HS-5 (cell line): Measurements from ENCODE around the gene FUT8.
"Not testable (repeated sequence)": the region's sequence is repeated elsewhere in the genome, so short reads cannot be mapped to it uniquely, and the experiment has no call there.

Experiments
- DNase-seq: peaks from one replicate; pipeline ENCODE4 v3.0.0-alpha.2; 2012; ENCODE audit warnings: low read depth

Gene FUT8

GRCh38 chr14:65716813-65717212 is 304.3 kb downstream of the FUT8 start:
- DNase-seq: not testable (repeated sequence)

- not testable (repeated sequence) for DNase-seq
These were observed 304.9 kb downstream of the FUT8 start for GRCh38 chr14:65717384-65717915.

- DNase-seq: no peak
These were observed 306.1 kb downstream of the FUT8 start for GRCh38 chr14:65718629-65719028.

GRCh38 chr14:65720171-65720570 is 307.6 kb downstream of the FUT8 start:
- no peak for DNase-seq

DNA sequence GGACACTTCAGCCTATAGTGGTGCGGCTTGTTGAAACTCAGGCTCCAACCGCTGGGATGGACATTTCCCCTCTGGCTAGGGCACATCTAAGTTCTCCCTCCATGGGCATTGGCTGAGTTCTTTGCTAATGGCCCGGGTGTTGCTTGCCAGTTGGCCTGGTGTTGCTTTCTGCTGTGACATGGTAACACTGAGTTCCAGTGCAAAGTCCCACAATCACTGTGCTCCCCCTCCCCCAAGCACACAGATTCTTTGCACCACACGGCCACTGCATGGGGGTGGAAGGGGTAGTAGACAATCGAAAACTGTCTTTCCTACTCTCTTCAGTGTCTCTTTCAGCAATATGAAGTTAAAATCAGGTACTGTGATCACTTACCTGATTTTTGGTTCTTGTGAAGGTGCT is 308.2 kb downstream of the FUT8 start:
- no peak for DNase-seq

DNA sequence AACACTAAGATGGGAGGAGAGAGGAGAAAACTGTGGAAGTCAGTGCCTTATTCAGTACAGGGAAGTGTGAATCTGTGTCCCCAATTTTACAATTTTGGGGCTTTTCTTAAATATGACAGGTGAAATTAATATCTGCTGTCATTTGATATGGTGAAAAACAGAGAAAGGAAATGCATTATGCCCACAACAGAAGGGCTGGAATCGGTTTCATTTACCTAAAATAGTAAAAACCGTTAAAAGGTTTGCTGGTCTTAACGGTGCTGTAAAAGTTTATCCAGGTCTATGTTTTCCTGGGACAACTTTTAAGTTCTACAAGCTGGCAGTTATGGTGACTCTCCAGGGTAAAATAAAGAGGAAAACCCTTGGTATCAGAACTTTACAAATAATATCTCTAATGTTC is 310.8 kb downstream of the FUT8 start:
- DNase-seq: no peak

DNA sequence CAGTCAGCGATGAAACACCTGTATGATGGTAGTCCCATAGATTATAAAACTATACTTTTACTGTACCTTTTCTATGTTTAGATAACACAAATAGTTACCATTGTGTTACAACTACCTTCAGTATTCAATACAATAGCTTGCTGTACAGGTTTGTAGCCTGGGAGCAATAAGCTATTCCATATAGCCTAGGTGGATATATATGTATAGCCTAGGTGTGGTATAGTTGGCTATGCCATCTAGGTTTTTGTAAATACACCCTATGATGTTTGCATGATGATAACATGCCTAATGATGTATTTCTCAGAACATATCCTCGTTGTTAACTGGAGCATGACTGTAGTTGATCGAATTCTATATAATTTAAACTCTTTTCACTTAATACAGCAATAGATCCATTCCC is 316.1 kb downstream of the FUT8 start:
- no peak for DNase-seq

GRCh38 chr14:65729566-65729965 is 317.0 kb downstream of the FUT8 start:
- no peak for DNase-seq

DNA sequence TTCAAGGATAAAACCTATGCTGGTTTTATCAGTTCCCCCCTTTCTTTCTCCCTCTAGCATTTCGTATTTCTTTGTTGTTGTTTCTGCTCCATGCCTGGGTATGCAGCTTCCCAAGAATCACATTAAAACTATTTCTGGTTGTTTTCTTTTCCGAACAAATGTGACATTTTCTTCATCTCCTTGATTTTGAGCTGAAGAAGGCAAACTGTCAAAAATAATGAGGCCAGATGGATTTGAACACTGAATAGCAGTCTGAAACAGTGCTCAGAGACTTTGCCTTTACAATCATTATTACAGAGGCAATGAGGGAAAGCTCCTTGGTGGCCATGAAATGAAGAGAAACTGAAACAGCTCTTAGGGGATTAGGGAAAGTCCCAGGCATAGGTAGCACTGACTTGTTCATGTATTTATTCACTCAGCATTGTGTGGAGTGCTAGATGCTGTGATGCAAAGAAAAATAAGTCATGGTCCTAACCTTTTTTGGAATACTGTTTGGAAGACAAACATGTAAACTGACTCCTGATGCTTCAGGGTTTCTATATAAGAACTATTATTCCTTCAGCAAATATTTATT is 319.5 kb downstream of the FUT8 start:
- no peak for DNase-seq

- DNase-seq: no peak
These were observed 325.8 kb downstream of the FUT8 start for GRCh38 chr14:65738339-65738738.

GRCh38 chr14:65745396-65746190 is 333.1 kb downstream of the FUT8 start:
- DNase-seq: no peak

GRCh38 chr14:65748796-65749195 is 336.3 kb downstream of the FUT8 start:
- no peak for DNase-seq

- no peak for DNase-seq
These were observed 336.8 kb downstream of the FUT8 start for GRCh38 chr14:65749287-65749686.

DNA sequence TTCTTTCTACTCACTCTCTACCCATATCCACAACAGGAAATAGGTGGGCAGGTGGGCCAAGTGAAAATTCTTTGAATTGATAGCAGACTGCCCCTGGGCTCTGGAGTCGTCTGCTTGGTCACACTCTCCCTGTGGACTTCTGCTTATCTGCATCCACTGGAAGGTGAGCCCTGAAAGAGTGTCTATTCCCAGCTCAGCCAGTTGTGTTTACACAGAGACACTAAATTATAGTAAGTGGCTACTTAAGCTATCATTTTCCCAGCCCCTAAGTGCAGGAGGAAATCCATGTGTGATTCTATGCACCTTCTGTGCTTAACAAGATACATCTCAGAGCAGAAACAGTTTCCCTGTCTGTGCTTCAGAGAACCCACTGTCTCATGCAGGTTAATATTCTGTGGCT is 338.4 kb downstream of the FUT8 start:
- DNase-seq: no peak

DNA sequence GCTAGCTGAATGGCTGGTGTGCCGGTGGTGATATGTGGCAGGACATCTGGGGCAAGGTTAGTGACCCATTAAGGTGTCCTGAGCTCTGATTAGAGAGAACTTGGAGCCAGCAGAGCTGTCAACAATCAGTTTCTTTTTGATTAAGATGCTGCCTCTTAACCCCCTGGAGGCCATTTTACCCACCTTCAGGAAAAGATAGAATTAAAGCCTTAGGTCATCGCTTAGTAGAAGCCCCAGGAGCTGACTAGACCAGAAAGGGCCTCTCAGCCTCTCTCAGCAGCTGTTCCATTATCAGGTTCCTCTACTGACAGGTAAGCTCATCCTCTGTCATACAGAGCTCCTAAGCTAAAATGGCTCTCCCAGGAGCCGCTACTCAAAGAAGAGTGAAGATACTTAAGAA is 339.0 kb downstream of the FUT8 start:
- DNase-seq: no peak

DNA sequence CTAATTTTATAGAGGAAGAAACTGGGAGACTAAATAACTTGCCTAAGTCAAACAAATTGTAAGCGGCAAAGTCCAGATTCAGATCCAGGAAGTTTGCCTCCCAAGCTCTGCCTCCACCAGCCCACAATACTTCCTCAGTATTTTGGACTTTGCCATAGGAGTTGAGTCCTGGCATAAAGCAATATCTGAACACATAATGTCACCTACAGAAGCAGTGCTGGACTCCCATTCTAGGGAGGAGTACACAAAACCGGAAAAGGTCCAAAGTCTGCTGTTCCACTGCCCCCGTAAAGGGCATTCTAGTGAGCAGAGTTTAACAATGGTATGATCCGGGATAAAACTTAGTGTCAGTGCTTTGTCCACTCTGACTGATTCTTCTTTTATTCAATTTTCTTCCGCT is 340.5 kb downstream of the FUT8 start:
- no peak for DNase-seq

DNA sequence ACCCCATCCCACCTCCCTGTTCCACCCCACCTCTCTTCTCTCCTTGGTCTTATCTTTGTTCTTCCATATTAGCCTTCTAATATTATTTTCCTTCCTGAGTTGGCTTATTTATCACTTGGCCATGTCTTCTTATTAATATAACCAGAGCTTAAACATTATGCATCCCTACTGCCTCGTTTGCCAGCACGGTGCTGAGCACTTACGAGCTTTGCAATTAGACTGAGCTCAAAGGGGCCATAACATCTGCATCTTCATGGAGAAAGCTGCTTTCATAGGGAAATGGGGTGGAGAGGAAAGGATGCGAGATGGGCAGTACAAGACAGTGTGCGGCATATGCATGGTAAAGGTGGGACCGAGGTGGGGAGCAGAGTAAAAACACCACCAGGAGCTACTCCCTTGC is 342.8 kb downstream of the FUT8 start:
- DNase-seq: no peak

DNA sequence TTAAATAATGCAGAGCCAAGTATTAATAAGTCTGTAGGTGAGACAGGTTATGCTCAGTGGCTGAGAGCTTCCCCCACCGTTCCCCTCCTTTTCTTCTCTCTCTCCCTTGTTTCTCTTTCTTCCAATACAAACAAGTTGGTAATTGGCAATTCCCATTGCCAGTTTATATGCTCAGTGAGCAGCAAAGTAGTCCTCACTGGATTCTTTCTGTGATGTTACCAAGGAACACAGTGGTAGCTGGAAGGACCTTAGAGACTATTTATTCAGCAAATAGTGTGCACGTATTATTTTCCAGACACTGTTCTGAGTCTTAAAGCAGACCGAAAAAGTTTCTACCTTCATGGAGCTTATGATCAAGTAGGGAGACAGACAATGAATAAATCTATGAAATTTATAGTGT is 344.4 kb downstream of the FUT8 start:
- no peak for DNase-seq

- DNase-seq: no peak
These were observed 356.6 kb downstream of the FUT8 start for GRCh38 chr14:65769151-65769550.

GRCh38 chr14:65770681-65771080 is 358.2 kb downstream of the FUT8 start:
- DNase-seq: no peak

DNA sequence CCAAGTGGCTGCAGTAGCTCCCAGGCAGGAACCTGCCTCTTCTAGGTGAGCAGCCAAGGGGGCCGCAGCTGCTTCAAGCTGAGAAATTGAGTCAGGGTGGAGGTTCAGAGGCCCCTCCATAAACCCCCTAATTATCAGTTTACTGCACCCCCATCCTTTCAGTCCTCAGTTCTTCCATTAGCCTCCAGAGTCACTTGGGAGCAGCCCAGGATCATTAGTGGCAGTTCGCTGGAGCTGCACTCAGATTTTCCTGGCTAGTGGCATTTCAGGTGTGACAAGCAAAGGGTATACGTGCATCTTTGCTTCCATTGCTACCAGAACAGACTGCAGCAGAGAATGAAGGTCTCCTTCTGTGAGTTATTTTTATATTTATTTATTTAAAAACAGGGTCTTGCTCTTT is 358.7 kb downstream of the FUT8 start:
- no peak for DNase-seq

DNA sequence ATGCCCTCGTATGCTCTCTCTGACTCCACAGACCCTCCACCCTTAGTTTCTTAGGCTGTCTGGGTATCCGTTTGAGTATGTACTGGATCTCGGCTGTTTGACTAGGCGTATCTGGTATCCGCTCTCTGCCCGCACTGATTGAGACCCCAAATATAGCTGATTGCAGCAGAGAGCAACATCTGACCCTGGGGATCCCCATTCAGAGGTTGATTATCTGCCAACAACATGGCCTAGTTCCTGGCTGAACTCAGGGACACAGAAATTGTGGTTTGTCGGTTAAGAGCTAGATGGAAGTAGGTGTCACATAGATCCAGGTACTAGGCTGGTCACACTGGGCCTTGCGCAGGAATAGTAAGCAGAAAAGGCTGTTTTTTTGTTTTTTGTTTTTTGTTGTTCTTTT is 359.9 kb downstream of the FUT8 start:
- DNase-seq: no peak

DNA sequence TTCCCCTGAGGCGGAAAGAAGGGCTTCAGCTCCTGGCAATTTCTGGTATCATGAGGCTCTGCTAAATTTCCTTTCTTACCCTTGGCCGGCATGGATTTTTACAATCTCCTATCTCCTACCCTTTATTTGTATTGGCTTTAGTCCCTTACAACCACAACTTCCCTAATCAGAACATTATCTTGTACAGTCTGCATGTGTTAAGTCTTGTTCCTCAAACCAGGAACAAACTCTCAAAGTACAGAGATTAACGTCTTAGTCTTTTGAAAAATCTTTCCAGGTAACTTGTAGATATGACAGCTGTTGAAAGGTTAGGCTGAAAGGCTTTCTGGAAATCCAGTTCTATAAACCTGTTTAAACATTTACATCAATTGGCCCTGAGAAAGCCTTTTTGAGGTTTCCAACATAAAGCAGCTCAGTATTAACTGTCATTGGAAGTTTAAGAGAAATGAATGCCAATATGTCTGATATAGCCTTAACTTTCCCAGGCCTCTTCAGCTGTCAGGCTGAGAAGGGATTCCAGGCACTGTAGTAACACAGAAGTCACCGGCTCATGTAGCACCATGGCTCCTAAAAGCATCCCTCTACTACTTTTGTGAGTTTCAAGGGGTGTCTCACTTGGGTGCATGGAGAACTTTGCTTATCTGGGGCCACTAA is 360.5 kb downstream of the FUT8 start:
- no peak for DNase-seq
